Panc1 (cell line): ENCODE measurements around the gene BRAP.

Experiments
- POLR2AphosphoS5 ChIP-seq: IDR thresholded peaks from 2 replicates; pipeline ENCODE4 v1.6.1; 2012; ENCODE audit warnings: mild to moderate bottlenecking, low read depth, low read length, moderate library complexity
- SIN3A ChIP-seq: IDR thresholded peaks from 2 replicates; pipeline ENCODE4 v1.6.1; 2012; ENCODE audit warnings: low read depth, mild to moderate bottlenecking, low read length, moderate library complexity, borderline replicate concordance; ENCODE audit not compliant: insufficient read depth
- TF ChIP-seq, protein P1 (sequence below), 2 experiments: IDR thresholded peaks; 2 replicates each; pipeline ENCODE4 v1.6.1; 2011 to 2012; ENCODE audit warnings: low read depth in 2 of 2, control low read depth in 1 of 2, low read length in 1 of 2, mild to moderate bottlenecking in 1 of 2, moderate library complexity in 1 of 2; ENCODE audit not compliant: insufficient read depth in 1 of 2
- TF ChIP-seq, protein P2 (sequence below): fragments of 450-650 bp; IDR thresholded peaks from 2 replicates; pipeline ENCODE4 v1.5.1; 2017; ENCODE audit warnings: mild to moderate bottlenecking

GRCh38 chr12:111730420-111730819, 44.7 kb upstream of the BRAP start:
- TF ChIP-seq, protein P1, sequence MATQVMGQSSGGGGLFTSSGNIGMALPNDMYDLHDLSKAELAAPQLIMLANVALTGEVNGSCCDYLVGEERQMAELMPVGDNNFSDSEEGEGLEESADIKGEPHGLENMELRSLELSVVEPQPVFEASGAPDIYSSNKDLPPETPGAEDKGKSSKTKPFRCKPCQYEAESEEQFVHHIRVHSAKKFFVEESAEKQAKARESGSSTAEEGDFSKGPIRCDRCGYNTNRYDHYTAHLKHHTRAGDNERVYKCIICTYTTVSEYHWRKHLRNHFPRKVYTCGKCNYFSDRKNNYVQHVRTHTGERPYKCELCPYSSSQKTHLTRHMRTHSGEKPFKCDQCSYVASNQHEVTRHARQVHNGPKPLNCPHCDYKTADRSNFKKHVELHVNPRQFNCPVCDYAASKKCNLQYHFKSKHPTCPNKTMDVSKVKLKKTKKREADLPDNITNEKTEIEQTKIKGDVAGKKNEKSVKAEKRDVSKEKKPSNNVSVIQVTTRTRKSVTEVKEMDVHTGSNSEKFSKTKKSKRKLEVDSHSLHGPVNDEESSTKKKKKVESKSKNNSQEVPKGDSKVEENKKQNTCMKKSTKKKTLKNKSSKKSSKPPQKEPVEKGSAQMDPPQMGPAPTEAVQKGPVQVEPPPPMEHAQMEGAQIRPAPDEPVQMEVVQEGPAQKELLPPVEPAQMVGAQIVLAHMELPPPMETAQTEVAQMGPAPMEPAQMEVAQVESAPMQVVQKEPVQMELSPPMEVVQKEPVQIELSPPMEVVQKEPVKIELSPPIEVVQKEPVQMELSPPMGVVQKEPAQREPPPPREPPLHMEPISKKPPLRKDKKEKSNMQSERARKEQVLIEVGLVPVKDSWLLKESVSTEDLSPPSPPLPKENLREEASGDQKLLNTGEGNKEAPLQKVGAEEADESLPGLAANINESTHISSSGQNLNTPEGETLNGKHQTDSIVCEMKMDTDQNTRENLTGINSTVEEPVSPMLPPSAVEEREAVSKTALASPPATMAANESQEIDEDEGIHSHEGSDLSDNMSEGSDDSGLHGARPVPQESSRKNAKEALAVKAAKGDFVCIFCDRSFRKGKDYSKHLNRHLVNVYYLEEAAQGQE (IDR thresholded peaks at IDR 0.05; ENCODE audit: insufficient read depth in 1 of 2, low read depth in 2 of 2, low read length in 1 of 2): no peak
- TF ChIP-seq, protein P2, sequence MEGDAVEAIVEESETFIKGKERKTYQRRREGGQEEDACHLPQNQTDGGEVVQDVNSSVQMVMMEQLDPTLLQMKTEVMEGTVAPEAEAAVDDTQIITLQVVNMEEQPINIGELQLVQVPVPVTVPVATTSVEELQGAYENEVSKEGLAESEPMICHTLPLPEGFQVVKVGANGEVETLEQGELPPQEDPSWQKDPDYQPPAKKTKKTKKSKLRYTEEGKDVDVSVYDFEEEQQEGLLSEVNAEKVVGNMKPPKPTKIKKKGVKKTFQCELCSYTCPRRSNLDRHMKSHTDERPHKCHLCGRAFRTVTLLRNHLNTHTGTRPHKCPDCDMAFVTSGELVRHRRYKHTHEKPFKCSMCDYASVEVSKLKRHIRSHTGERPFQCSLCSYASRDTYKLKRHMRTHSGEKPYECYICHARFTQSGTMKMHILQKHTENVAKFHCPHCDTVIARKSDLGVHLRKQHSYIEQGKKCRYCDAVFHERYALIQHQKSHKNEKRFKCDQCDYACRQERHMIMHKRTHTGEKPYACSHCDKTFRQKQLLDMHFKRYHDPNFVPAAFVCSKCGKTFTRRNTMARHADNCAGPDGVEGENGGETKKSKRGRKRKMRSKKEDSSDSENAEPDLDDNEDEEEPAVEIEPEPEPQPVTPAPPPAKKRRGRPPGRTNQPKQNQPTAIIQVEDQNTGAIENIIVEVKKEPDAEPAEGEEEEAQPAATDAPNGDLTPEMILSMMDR: no peak
- no peak for TF ChIP-seq POLR2AphosphoS5
- TF ChIP-seq SIN3A: no peak
